ENCODE data around the gene EZH1. TPM values are rescaled to one million over a fixed set of nuclear protein-coding genes. Genes with fewer than 3 reads are reported as not detected.

EZH1 gene
- total RNA-seq, 4 donors from 2014 or later = 32.7 to 71.9 (median 43.9) TPM

DNA sequence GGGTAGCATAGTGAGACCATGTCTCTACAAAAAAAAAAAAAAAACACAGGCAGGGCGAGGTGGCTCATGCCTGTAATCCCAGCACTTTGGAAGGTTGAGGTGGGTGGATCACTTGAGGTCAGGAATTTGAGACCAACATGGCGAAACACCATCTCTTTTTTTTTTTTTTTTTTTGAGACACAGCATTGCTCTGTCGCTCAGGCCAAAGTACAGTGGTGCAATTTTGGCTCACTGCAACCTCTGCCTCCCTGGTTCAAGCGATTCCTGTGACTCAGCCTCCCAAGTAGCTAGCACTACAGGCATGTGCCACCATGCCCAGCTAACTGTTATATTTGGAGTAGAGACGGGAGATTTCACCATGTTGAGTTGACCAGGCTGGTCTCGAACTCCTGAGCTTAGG is 21.3 kb upstream of the EZH1 start:
- 83 to 86% methylated on average over 5 to 6 of the region's 6 CpGs for WGBS, 2 donors
- DNase-seq (ENCODE audit: low spot score in 2 of 2) = no peak
- TF ChIP-seq POLR2A (IDR thresholded peaks at IDR 0.05) = no peak
- TF ChIP-seq, protein P1, sequence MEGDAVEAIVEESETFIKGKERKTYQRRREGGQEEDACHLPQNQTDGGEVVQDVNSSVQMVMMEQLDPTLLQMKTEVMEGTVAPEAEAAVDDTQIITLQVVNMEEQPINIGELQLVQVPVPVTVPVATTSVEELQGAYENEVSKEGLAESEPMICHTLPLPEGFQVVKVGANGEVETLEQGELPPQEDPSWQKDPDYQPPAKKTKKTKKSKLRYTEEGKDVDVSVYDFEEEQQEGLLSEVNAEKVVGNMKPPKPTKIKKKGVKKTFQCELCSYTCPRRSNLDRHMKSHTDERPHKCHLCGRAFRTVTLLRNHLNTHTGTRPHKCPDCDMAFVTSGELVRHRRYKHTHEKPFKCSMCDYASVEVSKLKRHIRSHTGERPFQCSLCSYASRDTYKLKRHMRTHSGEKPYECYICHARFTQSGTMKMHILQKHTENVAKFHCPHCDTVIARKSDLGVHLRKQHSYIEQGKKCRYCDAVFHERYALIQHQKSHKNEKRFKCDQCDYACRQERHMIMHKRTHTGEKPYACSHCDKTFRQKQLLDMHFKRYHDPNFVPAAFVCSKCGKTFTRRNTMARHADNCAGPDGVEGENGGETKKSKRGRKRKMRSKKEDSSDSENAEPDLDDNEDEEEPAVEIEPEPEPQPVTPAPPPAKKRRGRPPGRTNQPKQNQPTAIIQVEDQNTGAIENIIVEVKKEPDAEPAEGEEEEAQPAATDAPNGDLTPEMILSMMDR (IDR thresholded peaks at IDR 0.05) = no peak
- intact Hi-C loops (cut with DNase I; ENCODE audit: low total_unique reads) = no loop called here
- H3K4me3 ChIP-seq (ENCODE audit: low read depth, poor library complexity, severe bottlenecking) = no peak overlapping the region

DNA sequence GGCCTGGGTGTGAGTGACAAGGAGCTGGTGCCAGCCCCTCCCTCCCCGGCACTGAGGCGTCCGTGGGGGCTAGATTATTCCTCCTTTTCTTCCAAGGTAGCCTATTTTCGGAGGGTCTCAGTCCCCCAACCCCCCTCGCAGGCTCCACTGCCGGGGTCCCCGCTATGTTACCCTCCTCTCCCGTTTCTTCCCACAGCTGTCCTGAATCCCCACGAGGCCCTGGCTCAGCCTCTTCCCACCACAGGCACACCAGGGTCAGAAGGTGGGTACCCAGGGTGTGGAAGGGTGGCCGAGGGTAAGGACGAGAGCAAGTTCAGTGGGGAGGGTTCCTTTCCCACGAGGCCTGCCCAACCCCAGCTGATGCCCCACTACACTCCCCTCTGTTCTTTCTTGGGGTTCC is 16.8 kb upstream of the EZH1 start:
- intact Hi-C loops (cut with DNase I; ENCODE audit: low total_unique reads) = loop anchor here (5.0 kb wide), 1 partner anchor 34 kb away; no protein-coding TSS in a partner anchor
- 30 to 47% methylated on average over 12 of the region's 12 CpGs for WGBS, 2 donors

DNA sequence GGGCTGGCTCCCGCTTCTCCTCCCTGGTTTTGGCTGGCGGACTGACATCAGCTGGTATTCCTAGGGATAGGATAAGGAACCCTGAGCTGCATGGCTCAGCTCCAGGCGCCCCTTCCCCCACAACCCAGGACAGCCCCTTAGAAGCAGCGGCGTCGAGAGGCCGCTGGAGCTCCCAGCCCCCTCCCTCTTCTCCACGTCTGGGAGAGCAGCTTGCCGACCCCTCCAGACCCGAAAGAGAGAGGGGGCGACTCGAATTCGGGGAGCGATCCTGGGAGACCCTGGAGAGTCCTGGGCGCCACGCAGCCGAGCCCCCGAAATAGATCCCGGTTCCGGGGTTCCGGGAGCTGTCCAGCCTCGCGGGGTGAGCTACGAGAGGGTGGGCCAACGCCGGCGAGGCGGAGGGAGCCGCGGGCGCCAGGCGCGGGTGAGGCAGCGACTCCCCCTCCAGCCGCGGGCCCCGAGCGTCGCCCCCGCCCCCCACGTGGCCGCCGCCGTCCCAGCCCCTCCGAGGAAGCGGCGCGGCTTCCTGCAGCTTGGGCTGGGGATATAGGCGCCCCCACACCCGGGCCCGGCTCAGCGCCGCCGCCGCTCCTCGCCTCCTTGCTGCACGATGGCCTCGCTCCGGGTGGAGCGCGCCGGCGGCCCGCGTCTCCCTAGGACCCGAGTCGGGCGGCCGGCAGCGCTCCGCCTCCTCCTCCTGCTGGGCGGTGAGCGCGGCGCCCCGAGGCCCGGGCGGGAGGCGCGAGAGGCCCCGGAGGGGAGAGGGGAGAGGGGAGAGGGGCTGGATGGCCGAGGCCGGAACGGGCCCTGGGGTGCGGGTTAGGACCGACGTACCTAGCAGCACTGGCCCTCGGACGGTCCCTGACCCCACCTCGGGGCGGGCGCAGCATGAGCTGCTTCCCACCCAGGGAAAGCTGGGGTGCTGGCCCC is 16.1 kb upstream of the EZH1 start, which contains the start of gene RAMP2:
Gene RAMP2, plus strand, starts transcription at position 576 of the 930 bp plus-strand sequence. Its CDS starts 35 bp downstream, at position 611.
- no peak for TF ChIP-seq POLR2A (IDR thresholded peaks at IDR 0.05)
- TF ChIP-seq, protein P1 (IDR thresholded peaks at IDR 0.05) = no peak
- H3K4me3 ChIP-seq (ENCODE audit: low read depth, poor library complexity, severe bottlenecking) = peak within 1 kb of the TSS; percentile 21
- 6 to 10% methylated on average over 36 to 40 of the region's 92 CpGs for WGBS, 2 donors
- intact Hi-C loops (cut with DNase I; ENCODE audit: low total_unique reads) = loop anchor here (5.0 kb wide), 1 partner anchor 34 kb away; no protein-coding TSS in a partner anchor
- peak in 1 of 2 donors; percentile 89 for DNase-seq (ENCODE audit: low spot score in 2 of 2)

More for the DNA sequence above, 16.8 kb upstream of the EZH1 start:
- peak overlapping the region; percentile 21 for H3K4me3 ChIP-seq (ENCODE audit: low read depth, poor library complexity, severe bottlenecking)
- TF ChIP-seq, protein P1 (IDR thresholded peaks at IDR 0.05) = no peak
- TF ChIP-seq POLR2A (IDR thresholded peaks at IDR 0.05) = no peak
- DNase-seq (ENCODE audit: low spot score in 2 of 2) = no peak

DNA sequence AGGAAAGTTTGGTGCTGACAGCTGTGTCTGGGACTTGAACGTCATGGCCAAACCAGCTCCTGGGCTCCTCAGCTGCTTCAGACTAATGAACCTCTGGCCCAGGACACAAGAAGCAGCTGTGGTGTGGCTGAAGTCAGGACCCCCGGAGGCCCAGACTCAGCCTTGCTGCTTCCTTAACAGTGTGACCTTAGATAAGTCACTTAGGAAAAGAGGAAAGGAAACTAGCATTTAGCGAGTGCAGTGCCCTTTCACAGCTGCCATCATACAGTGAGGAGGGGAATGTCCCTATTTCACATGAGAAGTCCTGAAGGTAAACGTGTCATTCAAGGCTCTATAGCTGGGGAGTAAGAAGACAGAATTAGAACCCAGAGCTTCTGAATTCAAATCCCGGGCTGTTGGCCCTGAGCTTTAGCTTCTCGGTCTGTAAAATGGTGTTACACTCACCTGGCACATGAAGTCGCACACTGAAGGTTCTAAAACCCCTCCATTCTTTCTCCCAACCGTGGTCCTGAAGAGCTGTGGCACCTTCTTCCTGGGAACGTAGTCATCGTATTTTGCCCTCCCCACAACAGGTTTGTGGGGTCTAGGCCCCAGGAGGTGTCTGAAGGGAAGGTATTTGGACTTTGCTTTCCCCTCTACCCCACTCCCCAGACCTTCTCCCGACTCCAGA is 15.3 kb upstream of the EZH1 start:
- intact Hi-C loops (cut with DNase I; ENCODE audit: low total_unique reads) = loop anchor here (5.0 kb wide), 1 partner anchor 33 kb away; no protein-coding TSS in a partner anchor
- no peak for DNase-seq (ENCODE audit: low spot score in 2 of 2)
- 54 to 66% methylated on average over 11 of the region's 11 CpGs for WGBS, 2 donors

DNA sequence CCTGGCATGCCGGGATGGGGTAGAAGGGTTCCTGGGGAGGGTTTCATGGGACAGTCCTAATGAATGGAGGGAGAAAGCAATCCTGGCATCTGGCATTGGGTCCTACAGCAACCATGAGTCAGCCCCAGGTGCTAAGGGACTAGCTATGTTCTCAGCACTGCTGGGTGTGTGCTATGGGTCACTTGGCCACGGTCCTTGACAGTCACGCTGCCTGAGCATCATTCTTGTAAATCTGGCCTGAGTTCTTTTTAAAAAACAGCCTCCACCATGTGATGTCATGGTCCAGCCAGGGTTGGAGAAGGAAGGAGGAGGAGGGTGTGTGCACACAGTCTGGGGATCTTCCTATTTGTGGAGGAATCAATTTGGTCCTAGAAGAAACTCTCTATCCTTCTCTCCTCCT is 9.9 kb upstream of the EZH1 start:
- peak; percentile 83 to 94 for DNase-seq (ENCODE audit: low spot score in 2 of 2)
- 49 to 92% methylated on average over 3 of the region's 3 CpGs for WGBS, 2 donors
- intact Hi-C loops (cut with DNase I; ENCODE audit: low total_unique reads) = no loop called here
- H3K4me3 ChIP-seq (ENCODE audit: low read depth, poor library complexity, severe bottlenecking) = no peak overlapping the region
- TF ChIP-seq, protein P1 (IDR thresholded peaks at IDR 0.05) = no peak
- no peak for TF ChIP-seq POLR2A (IDR thresholded peaks at IDR 0.05)

More for the DNA sequence above, 15.3 kb upstream of the EZH1 start:
- no peak overlapping the region for H3K4me3 ChIP-seq (ENCODE audit: low read depth, poor library complexity, severe bottlenecking)
- TF ChIP-seq, protein P1 (IDR thresholded peaks at IDR 0.05) = no peak
- TF ChIP-seq POLR2A (IDR thresholded peaks at IDR 0.05) = no peak
